Astrocyte of the spinal cord (primary cell): ENCODE data around the gene HEBP1.

Experiments used
- DNase-seq: peaks from one replicate; pipeline ENCODE4 v3.0.0; 2011; ENCODE audit warnings: low read depth, low spot score
- H3K4me3 ChIP-seq: 2 replicates; pipeline ENCODE4 v1.5.1; 2011; ENCODE audit warnings: low read depth, mild to moderate bottlenecking, low read length, moderate library complexity
- CTCF ChIP-seq: IDR thresholded peaks from 2 replicates; pipeline ENCODE4 v1.5.1; 2012; ENCODE audit warnings: low read depth, mild to moderate bottlenecking, low read length, inconsistent platforms
- in situ Hi-C: cut with HindIII; loops from 2 replicates; pipeline ENCODE4 v1.10.0; 2017; ENCODE audit warnings: low sequenced_read_pairs

HEBP1 gene

GRCh38 chr12:13000616-13000924, 505 bp upstream of the HEBP1 start:
- DNase-seq = no peak
- in situ Hi-C loops = no loop called here
- peak overlapping the region; percentile 44 for H3K4me3 ChIP-seq
- TF ChIP-seq CTCF = no peak

- no peak for TF ChIP-seq CTCF
- H3K4me3 ChIP-seq = peak overlapping the region; percentile 81
- in situ Hi-C loops = no loop called here
- DNase-seq = no peak
These were observed 650 bp downstream of the HEBP1 start for GRCh38 chr12:12999271-12999958.

GRCh38 chr12:12998248-12998647, 1.8 kb downstream of the HEBP1 start:
- no peak overlapping the region for H3K4me3 ChIP-seq
- in situ Hi-C loops = no loop called here
- no peak for DNase-seq
- TF ChIP-seq CTCF = no peak

GRCh38 chr12:12997734-12998133, 2.3 kb downstream of the HEBP1 start:
- no peak overlapping the region for H3K4me3 ChIP-seq
- no peak for DNase-seq
- in situ Hi-C loops = no loop called here
- TF ChIP-seq CTCF = no peak

GRCh38 chr12:12997156-12997555, 2.9 kb downstream of the HEBP1 start:
- DNase-seq = no peak
- no peak for TF ChIP-seq CTCF
- H3K4me3 ChIP-seq = no peak overlapping the region
- in situ Hi-C loops = no loop called here

GRCh38 chr12:12996209-12996608, 3.9 kb downstream of the HEBP1 start:
- TF ChIP-seq CTCF = no peak
- no peak overlapping the region for H3K4me3 ChIP-seq
- in situ Hi-C loops = no loop called here
- no peak for DNase-seq

GRCh38 chr12:12995088-12995487, 5.0 kb downstream of the HEBP1 start:
- no peak overlapping the region for H3K4me3 ChIP-seq
- in situ Hi-C loops = no loop called here
- DNase-seq = no peak
- TF ChIP-seq CTCF = no peak
